Activated naive CD8-positive, alpha-beta T cell treated with anti-CD3 and anti-CD28 coated beads, Interleukin-2, amount 50 U/mL, for 24 hours (primary cell): Measurements from ENCODE around the gene CDH23.

Experiments used
- ATAC-seq: fragments of 150-1000 bp; cut with Tn5 transposase; one replicate; pipeline ENCODE4 v1.10.0; 2021
- DNase-seq: peaks from one replicate; pipeline ENCODE4 v3.0.0; 2021
- H3K27ac Mint-ChIP-seq: one replicate; pipeline ENCODE4 v1.8.0; 2021; ENCODE audit warnings: mild to moderate bottlenecking, mixed read lengths
- H3K27me3 Mint-ChIP-seq: one replicate; pipeline ENCODE4 v1.8.0; 2021; ENCODE audit warnings: mixed read lengths
- H3K36me3 Mint-ChIP-seq: one replicate; pipeline ENCODE4 v1.8.0; 2021; ENCODE audit warnings: low read depth, mixed read lengths
- H3K4me1 Mint-ChIP-seq: one replicate; pipeline ENCODE4 v1.8.0; 2021; ENCODE audit warnings: mixed read lengths
- H3K4me3 Mint-ChIP-seq: one replicate; pipeline ENCODE4 v1.8.0; 2021; ENCODE audit warnings: mild to moderate bottlenecking, moderate library complexity, mixed read lengths
- H3K9me3 Mint-ChIP-seq: one replicate; pipeline ENCODE4 v1.8.0; 2021; ENCODE audit warnings: mixed read lengths

CDH23 gene

DNA sequence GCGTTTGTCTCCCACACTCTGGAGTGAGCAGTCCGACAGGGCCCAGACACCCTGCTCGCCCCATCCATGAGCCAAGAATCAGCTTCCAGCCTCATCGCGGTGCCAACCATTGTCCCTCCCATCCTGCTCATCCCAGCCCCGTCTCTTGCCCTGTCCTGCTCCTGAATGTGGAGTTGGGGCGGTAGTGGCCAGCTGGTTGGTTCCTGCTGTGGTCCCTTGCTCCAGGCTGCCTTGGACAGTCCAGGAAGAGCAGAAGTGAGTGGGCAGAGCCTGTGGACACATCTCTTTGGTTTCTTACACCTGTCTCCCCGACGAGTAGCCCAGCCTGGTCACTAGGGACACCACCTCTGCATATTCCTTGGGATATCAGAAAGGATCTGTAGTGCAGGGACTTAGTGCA lies 63.9 kb downstream of the CDH23 start:
- no peak overlapping the region for H3K27ac Mint-ChIP-seq

GRCh38 chr10:71461457-71461856 lies 64.7 kb downstream of the CDH23 start:
- no peaks in the 10 kb centered on the region for H3K9me3 Mint-ChIP-seq
- ATAC-seq (no peak), DNase-seq (no peak)
- H3K4me3 Mint-ChIP-seq, result no peak overlapping the region
- H3K27ac Mint-ChIP-seq, result no peak overlapping the region
- peaks cover 3% of the 10 kb centered on the region for H3K27me3 Mint-ChIP-seq
- H3K36me3 Mint-ChIP-seq, result no peaks in the 10 kb centered on the region
- H3K4me1 Mint-ChIP-seq, result no peaks in the 10 kb centered on the region

More for the DNA sequence above, 63.9 kb downstream of the CDH23 start:
- Mint-ChIP-seq H3K4me3 (no peak overlapping the region), H3K4me1 (no peaks in the 10 kb centered on the region), H3K27me3 (peaks cover 3% of the 10 kb centered on the region), H3K36me3 (no peaks in the 10 kb centered on the region), H3K9me3 (no peaks in the 10 kb centered on the region)
- no peak for DNase-seq
- no peak for ATAC-seq

GRCh38 chr10:71462062-71462935 lies 65.6 kb downstream of the CDH23 start:
- H3K27me3 Mint-ChIP-seq, result peaks cover 3% of the 10 kb centered on the region
- H3K36me3 Mint-ChIP-seq, result no peaks in the 10 kb centered on the region
- no peaks in the 10 kb centered on the region for H3K9me3 Mint-ChIP-seq
- H3K4me1 Mint-ChIP-seq, result no peaks in the 10 kb centered on the region
- ATAC-seq (no peak), DNase-seq (no peak)
- H3K4me3 Mint-ChIP-seq, result no peak overlapping the region
- no peak overlapping the region for H3K27ac Mint-ChIP-seq

GRCh38 chr10:71463111-71463510 lies 66.4 kb downstream of the CDH23 start:
- H3K4me3 Mint-ChIP-seq, result no peak overlapping the region
- no peaks in the 10 kb centered on the region for H3K36me3 Mint-ChIP-seq
- H3K4me1 Mint-ChIP-seq, result no peaks in the 10 kb centered on the region
- H3K27me3 Mint-ChIP-seq, result peaks cover 3% of the 10 kb centered on the region
- DNase-seq, result no peak
- H3K9me3 Mint-ChIP-seq, result no peaks in the 10 kb centered on the region
- ATAC-seq, result no peak
- H3K27ac Mint-ChIP-seq, result no peak overlapping the region

- Mint-ChIP-seq H3K4me1 (no peaks in the 10 kb centered on the region), H3K27me3 (no peaks in the 10 kb centered on the region), H3K36me3 (no peaks in the 10 kb centered on the region), H3K4me3 (no peak overlapping the region), H3K27ac (no peak overlapping the region), H3K9me3 (no peaks in the 10 kb centered on the region)
- no peak for DNase-seq
- ATAC-seq, result no peak
Measured at GRCh38 chr10:71465551-71466252, 69.0 kb downstream of the CDH23 start.

GRCh38 chr10:71466330-71466729 lies 69.6 kb downstream of the CDH23 start:
- DNase-seq, result no peak
- Mint-ChIP-seq H3K4me1 (no peaks in the 10 kb centered on the region), H3K4me3 (no peak overlapping the region), H3K27ac (no peak overlapping the region), H3K9me3 (no peaks in the 10 kb centered on the region), H3K36me3 (no peaks in the 10 kb centered on the region), H3K27me3 (no peaks in the 10 kb centered on the region)
- no peak for ATAC-seq

DNA sequence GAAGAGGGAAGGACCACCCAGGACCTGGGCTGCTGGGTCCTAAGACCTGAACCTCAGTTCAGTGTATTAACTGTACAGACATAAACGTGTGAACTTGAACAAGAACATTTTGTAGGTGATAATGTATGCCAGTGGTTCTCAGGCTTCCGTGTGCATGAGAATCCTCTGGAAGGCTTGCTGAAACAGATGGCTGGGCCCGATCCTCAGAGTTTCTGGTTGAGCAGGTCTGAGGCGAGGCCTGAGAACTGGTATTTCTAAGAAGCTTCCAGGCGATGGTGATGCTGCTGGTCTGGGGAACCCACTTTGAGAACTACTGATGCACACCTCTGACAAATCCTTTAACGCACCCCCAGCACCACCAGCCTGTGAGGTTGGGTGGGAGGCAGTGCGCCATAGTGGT lies 70.4 kb downstream of the CDH23 start:
- Mint-ChIP-seq H3K4me1 (no peaks in the 10 kb centered on the region), H3K9me3 (no peaks in the 10 kb centered on the region), H3K36me3 (no peaks in the 10 kb centered on the region), H3K27ac (no peak overlapping the region), H3K27me3 (no peaks in the 10 kb centered on the region), H3K4me3 (no peak overlapping the region)
- no peak for ATAC-seq
- DNase-seq, result no peak

DNA sequence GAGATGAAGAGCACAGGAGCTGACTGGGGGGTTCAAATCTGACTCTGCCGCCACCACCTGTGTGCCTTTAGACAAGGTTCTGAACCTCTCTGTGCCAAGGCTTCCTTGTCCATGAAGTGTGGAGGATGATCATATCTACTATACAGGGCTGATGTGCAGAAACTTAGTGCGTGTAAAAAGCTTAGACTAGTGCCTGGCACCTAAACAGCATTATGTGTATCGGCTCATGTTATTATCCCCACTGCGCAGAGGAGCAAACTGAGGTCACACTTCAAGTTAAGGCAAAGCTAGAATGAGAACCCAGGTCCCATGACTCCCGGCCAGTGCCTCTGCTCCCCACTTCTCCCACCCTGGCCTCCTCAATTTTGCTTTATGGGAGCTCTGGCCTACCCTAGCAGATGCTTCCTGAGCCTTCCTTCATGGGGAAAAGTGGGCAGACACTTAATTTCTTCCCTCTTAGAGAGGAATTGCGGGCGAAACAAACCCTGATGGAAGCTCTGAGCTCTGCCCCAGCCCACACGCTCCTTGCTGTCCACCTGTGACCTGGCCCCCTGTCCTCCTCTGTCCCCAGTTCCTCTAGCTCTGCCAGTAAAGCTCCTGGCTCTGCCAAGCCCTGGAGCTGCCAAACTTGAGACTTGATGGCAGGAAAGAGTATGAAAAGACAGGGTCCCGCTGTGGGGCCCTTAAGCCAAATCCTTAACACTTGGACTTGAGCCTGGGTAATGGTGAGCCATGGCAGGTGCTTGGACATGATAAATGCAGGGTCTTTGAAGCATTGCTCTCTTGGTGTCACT lies 71.0 kb downstream of the CDH23 start:
- DNase-seq, result no peak
- Mint-ChIP-seq H3K4me3 (no peak overlapping the region), H3K27me3 (no peaks in the 10 kb centered on the region), H3K4me1 (no peaks in the 10 kb centered on the region), H3K27ac (no peak overlapping the region), H3K9me3 (no peaks in the 10 kb centered on the region), H3K36me3 (no peaks in the 10 kb centered on the region)
- no peak for ATAC-seq

- Mint-ChIP-seq H3K27ac (no peak overlapping the region), H3K36me3 (no peaks in the 10 kb centered on the region), H3K4me3 (no peak overlapping the region), H3K4me1 (no peaks in the 10 kb centered on the region), H3K9me3 (no peaks in the 10 kb centered on the region), H3K27me3 (no peaks in the 10 kb centered on the region)
- ATAC-seq (no peak), DNase-seq (no peak)
Measured at GRCh38 chr10:71468363-71469094, 71.8 kb downstream of the CDH23 start.

DNA sequence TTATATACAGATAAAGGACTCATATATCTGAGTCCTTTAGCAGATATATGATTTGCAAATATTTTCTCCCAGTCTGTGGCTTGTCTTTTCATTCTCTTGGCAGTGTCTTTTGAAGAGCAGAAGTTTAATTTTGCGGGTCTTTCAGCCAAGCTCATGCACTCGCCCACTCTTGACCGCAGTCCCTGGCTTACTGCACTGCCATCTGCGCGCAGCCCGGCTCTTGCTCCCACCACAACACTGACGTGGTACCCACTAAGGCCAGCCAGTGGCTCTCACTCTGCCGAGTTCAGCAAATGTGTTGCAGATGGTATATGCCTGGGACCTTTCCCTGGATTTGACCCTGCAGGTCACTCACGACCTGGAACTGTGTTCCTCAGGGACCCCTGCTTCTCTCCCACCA lies 74.3 kb downstream of the CDH23 start:
- Mint-ChIP-seq H3K9me3 (no peaks in the 10 kb centered on the region), H3K27me3 (no peaks in the 10 kb centered on the region)

DNA sequence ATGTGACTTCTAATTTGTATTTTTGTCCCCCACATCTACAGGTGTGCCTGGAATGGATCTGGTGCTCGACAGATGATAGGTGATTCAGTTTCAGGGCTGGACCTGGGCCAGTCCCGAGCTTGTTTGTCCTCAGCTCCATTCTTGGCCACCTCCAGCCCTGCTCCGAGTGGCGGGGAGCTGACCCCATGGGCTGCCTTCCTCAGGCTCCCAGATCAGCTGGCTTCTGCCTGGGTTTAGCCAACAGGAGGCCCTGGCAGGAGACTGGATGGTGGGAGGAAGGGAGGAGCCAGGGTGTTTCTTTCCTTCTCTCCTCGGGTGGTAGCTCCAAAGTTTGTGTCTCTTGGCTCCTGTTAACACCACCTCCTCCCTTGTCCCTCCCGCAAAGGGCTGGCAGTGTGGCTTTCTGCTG lies 75.2 kb downstream of the CDH23 start:
- DNase-seq, result no peak
- H3K27me3 Mint-ChIP-seq, result no peaks in the 10 kb centered on the region
- H3K27ac Mint-ChIP-seq, result no peak overlapping the region
- H3K4me3 Mint-ChIP-seq, result no peak overlapping the region
- no peak for ATAC-seq
- H3K9me3 Mint-ChIP-seq, result no peaks in the 10 kb centered on the region
- H3K36me3 Mint-ChIP-seq, result no peaks in the 10 kb centered on the region
- peaks cover 9% of the 10 kb centered on the region for H3K4me1 Mint-ChIP-seq

More for the DNA sequence above, 74.3 kb downstream of the CDH23 start:
- Mint-ChIP-seq H3K4me1 (peaks cover 9% of the 10 kb centered on the region), H3K4me3 (no peak overlapping the region), H3K27ac (no peak overlapping the region), H3K36me3 (no peaks in the 10 kb centered on the region)
- no peak for ATAC-seq
- no peak for DNase-seq

DNA sequence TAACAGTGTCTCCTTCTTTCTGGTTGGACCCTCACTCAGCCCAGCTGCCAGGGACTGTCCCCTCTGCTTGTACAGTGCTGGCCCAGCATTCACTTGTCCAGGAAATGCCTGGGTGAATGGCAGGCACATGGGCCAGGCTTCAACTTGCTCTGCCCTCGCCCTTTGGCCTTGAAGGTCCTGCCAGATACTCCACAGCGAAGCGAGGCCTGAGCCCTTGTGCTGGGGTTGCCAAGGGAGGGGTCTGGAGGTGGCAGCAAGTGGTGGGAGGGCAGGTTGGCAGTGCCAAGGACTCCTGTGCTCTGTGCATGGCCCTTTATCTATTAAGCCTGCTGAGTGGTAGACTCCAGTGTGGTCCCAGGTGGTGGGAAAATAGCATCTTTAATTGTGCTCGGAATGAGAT lies 75.7 kb downstream of the CDH23 start:
- Mint-ChIP-seq H3K4me1 (peaks cover 9% of the 10 kb centered on the region), H3K9me3 (no peaks in the 10 kb centered on the region), H3K36me3 (no peaks in the 10 kb centered on the region), H3K4me3 (no peak overlapping the region), H3K27ac (no peak overlapping the region), H3K27me3 (no peaks in the 10 kb centered on the region)
- ATAC-seq (no peak), DNase-seq (no peak)

DNA sequence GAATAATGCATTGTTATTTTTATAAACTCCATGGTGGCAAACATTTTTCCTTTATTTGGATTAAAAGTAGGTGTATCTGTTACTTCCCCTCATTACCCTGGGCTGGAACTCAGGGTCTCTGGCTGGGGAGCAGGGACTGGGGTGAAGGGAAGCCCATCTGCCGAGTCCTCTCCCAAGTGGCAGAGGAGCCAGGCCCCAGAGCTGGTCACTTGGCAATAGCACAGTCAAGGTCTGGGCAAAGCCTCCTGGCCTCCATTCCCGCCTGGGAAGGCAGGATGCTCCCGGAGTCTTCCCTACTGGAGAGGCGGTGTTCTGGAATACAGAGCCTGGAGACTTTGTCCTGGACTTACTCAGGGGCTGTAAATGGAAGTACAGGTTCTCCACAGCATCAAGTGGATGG lies 76.2 kb downstream of the CDH23 start:
- ATAC-seq, result no peak
- Mint-ChIP-seq H3K9me3 (no peaks in the 10 kb centered on the region), H3K4me3 (no peak overlapping the region), H3K36me3 (no peaks in the 10 kb centered on the region), H3K27ac (no peak overlapping the region), H3K4me1 (peaks cover 9% of the 10 kb centered on the region), H3K27me3 (no peaks in the 10 kb centered on the region)
- no peak for DNase-seq
